Measurements from ENCODE around the gene ZBTB38. TPM values are rescaled to one million over a fixed set of nuclear protein-coding genes. Genes with fewer than 3 reads are reported as not detected.

ZBTB38 gene, protein sequence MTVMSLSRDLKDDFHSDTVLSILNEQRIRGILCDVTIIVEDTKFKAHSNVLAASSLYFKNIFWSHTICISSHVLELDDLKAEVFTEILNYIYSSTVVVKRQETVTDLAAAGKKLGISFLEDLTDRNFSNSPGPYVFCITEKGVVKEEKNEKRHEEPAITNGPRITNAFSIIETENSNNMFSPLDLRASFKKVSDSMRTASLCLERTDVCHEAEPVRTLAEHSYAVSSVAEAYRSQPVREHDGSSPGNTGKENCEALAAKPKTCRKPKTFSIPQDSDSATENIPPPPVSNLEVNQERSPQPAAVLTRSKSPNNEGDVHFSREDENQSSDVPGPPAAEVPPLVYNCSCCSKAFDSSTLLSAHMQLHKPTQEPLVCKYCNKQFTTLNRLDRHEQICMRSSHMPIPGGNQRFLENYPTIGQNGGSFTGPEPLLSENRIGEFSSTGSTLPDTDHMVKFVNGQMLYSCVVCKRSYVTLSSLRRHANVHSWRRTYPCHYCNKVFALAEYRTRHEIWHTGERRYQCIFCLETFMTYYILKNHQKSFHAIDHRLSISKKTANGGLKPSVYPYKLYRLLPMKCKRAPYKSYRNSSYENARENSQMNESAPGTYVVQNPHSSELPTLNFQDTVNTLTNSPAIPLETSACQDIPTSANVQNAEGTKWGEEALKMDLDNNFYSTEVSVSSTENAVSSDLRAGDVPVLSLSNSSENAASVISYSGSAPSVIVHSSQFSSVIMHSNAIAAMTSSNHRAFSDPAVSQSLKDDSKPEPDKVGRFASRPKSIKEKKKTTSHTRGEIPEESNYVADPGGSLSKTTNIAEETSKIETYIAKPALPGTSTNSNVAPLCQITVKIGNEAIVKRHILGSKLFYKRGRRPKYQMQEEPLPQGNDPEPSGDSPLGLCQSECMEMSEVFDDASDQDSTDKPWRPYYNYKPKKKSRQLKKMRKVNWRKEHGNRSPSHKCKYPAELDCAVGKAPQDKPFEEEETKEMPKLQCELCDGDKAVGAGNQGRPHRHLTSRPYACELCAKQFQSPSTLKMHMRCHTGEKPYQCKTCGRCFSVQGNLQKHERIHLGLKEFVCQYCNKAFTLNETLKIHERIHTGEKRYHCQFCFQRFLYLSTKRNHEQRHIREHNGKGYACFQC (N-terminal part only)
- total RNA-seq (2014; rRNA removed; shearing (Covaris generic)): 184 and 201 TPM in 2 replicates

DNA sequence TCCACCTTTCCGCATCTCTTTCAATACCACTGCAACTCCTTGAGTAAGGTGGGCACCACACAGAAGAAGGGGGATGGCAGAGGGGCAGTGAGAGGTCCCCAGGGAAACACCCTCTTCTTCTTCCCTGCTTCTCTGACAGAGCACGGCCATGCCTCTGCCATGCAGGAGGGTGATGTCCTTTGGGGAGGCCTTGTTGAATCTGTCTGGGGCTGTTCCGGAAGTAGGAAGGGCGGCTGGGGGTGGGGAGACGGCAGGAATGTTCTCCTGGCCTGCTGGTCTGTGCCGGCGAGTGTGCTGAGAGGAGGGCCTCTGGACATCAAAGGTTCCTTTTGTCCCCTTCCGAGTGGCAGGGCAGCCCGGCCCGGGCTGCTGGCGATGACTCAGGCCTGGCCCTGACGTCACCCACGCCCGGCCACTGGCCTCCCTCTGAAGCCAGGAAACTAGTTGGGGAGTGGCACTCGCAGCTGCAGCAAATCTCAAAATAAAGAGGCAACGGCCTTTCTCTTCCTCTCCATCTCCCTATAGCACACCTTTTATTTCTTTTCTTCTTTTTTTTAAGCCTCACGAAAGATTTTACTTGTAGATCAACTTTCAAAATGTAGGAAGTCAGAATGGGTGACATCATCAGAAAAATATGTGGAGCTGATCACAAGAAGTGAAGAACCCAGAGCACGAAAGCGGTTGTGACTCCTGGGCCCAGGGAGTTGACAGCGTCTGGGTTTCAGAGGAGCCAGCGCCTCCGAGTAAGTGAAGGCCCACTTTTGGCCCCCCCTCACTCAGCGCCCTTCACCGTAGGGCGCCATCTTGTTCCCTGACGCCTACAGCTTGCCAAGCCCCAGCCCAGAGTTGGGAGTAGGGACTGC, at the start of gene ZBTB38:
Gene ZBTB38, plus strand, starts transcription at position 443 of the 863 bp plus-strand sequence. CDS start 73,885 bp downstream, outside the sequence.

Other genes with a start within 250 kb of the ZBTB38 start
- 24.0 and 28.9 TPM in 2 replicates for gene PXYLP1, start 136.7 kb upstream of the ZBTB38 start, total RNA-seq (2014; rRNA removed; shearing (Covaris generic))
- gene RASA2, start 118.5 kb downstream of the ZBTB38 start, total RNA-seq (2014; rRNA removed; shearing (Covaris generic)): 10.3 and 13.5 TPM in 2 replicates